ENCODE results near the gene EGFL8. TPM values are rescaled to one million over a fixed set of nuclear protein-coding genes. Genes with fewer than 3 reads are reported as not detected.

The EGFL8 gene
- 10 to 100 TPM; 24.0 to 44.4 (median 24.3) TPM for polyA plus RNA-seq (ENCODE audit: insufficient read length in 3 of 3)
- long read RNA-seq, donor 1: 0 reads
- long read RNA-seq, donor 2, partial matches to known transcripts: 0 of 2 reads
- long read RNA-seq, donor 2, other reads (novel, unspliced or antisense): 0 of 2 reads
- long read RNA-seq, donor 3: 0 reads
- long read RNA-seq, donor 4, partial matches to known transcripts: 10 of 16 reads
- long read RNA-seq, donor 4, other reads (novel, unspliced or antisense): 0 of 16 reads
- long read RNA-seq, donor 5: 0 reads
- long read RNA-seq, donor 6, partial matches to known transcripts: 0 of 3 reads
- long read RNA-seq, donor 6, other reads (novel, unspliced or antisense): 0 of 3 reads
- long read RNA-seq, donor 7, partial matches to known transcripts: 0 of 5 reads
- long read RNA-seq, donor 7, other reads (novel, unspliced or antisense): 0 of 5 reads
- long read RNA-seq, donor 8: 0 reads
- long read RNA-seq, donor 9, partial matches to known transcripts: 0 of 1 reads
- long read RNA-seq, donor 9, other reads (novel, unspliced or antisense): 0 of 1 reads
- long read RNA-seq, donor 10, partial matches to known transcripts: 0 of 2 reads
- long read RNA-seq, donor 10, other reads (novel, unspliced or antisense): 0 of 2 reads
- long read RNA-seq, donor 11: 0 reads
- long read RNA-seq, donor 12, partial matches to known transcripts: 0 of 1 reads
- long read RNA-seq, donor 12, other reads (novel, unspliced or antisense): 0 of 1 reads
- long read RNA-seq, donor 13: 0 reads
- long read RNA-seq, donor 14: 0 reads
- long read RNA-seq, donor 15: 0 reads
- long read RNA-seq, donor 16, transcript EGFL8-222 (6 exons, 2,441 nt): major isoform, 6 of 9 reads
- long read RNA-seq, donor 16, partial matches to known transcripts: 0 of 9 reads
- long read RNA-seq, donor 16, other reads (novel, unspliced or antisense): 0 of 9 reads

- DNase-seq (ENCODE audit: extremely low read depth in 1 of 11, low read depth in 9 of 11, low spot score in 4 of 11): no peak
Measured at GRCh38 chr6:32164295-32164694, at the start of gene EGFL8. Gene EGFL8, plus strand, starts transcription at chr6:32164595. Its CDS starts 1,571 bp downstream, at chr6:32166166.

DNA sequence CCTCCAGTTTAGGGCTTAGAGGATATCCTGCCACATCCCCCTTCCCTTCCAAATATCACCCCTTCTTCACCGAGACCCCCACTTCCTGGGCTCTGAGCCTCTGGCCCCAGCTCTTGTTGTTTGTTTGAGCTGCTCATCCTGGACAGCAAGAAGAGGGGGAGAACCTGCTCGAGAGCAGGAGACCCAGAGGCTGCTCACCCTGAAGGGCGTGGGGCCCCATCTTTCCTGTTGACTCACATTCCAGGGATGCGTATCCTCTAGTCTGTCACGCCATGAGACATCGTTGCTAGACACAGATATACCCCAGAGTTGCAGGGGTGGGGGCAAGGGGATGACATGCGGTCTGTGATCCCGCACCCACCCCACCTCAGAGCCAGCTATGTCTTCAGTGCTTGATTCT lies 49.6 kb upstream of the EGFL8 start:
- DNase-seq (ENCODE audit: extremely low read depth in 1 of 11, low read depth in 9 of 11, low spot score in 4 of 11): no peak

- no peak for DNase-seq (ENCODE audit: extremely low read depth in 1 of 11, low read depth in 9 of 11, low spot score in 4 of 11)
Measured at GRCh38 chr6:32115623-32116022, 48.8 kb upstream of the EGFL8 start.

GRCh38 chr6:32116674-32117073 lies 47.7 kb upstream of the EGFL8 start:
- DNase-seq (ENCODE audit: extremely low read depth in 1 of 11, low read depth in 9 of 11, low spot score in 4 of 11): no peak

DNA sequence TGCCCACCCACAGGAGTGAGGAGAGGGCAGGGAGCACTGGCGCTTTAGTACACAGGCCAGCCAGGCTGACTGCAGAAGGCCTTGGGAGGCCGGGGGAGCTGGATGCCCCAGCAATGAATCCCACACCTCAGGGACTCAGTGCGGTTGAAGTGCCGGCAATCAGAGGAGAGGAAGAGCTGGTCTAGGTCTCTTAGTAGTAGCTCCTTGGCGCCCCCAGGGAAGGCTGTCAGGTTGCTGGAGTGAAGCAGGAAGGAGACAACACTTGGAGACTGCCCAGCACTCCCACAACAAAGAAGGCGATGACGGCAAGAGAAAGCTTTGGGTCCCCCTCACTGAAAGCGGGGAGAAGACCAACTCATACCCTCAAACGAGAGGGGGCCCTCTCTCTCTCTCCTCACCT lies 46.9 kb upstream of the EGFL8 start:
- no peak for DNase-seq (ENCODE audit: extremely low read depth in 1 of 11, low read depth in 9 of 11, low spot score in 4 of 11)

DNA sequence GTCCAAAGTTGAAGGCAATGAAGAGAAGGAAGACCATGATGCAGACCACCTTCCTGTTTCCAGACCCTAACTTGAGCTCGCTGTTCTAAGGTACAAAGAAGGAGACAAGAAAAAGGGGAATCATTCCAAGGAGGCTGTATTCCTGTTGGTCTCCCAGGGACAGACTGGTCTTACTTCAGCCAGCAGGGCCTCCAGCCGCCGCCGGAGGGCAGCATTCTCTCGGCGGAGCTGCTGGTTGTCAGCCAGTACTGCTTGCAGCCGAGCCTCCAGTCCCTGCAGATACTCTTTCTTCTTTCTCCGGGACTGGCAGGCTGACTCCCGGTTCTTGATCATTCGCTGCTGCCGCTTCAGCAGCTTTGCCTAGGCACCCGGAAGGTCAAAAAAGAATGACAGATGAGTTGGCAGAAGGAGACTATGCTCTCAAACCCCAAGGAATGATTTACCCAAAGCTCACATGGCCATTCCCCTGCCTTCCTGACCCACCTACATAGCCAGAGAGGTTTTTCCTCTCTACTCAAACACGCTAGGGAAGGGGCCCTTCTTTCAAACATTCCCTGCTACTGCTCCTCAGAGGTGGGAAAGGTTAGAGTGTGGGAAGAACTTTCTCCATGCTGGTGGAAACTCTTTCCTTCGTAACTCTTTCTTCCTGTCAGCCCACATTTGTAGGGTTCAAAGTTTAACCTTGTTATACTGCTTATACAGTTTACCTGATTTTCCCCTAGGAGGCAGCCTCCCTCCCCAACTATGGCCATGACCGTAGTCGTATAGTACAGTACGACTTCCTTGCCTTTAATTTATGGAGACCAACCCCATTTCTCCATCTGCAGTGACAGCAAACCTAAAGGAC lies 45.4 kb upstream of the EGFL8 start:
- DNase-seq (ENCODE audit: extremely low read depth in 1 of 11, low read depth in 9 of 11, low spot score in 4 of 11): peak in 9 of 11 donors; percentile 64 to 80 (median 72)

DNA sequence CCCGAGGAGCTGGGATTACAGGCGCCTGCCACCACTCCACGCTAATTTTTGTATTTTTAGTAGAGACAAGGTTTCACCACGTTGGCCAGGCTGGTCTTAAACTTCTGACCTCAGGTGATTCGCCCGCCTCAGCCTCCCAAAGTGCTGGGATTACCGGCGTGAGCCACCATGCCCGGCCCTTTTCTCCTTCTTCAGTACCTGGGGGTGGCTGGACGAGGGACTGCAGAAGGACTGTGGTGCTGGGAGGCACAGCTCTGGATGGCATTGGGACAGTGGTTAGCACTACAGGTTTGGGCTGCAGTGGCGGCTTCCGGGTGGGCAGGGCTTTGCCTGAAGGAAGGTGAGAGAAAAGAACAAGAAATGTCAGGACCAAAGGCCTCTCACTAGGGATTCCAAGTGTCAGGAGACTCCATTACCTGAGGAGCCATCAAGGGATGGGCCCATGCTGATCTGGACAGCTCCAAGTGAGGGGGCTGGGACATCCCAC lies 43.8 kb upstream of the EGFL8 start:
- no peak for DNase-seq (ENCODE audit: extremely low read depth in 1 of 11, low read depth in 9 of 11, low spot score in 4 of 11)

DNA sequence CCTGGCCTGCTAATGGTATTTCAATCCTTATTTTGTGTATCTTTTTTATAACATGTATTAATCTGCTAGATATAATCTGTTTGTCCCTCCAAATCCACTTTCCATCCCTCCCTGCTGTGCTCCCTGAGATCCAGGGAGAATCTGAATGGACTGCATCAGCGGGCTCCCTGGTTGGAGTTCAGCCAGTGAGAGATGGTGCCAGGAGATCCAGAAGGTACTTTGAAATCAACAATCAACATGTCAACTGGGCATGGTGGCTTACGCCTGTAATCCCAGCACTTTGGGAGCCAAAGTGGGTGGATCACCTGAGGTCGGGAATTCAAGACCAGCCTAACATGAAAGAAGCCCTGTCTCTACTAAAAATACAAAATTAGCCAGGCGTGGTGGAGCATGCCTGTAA lies 40.7 kb upstream of the EGFL8 start:
- DNase-seq (ENCODE audit: extremely low read depth in 1 of 11, low read depth in 9 of 11, low spot score in 4 of 11): no peak

- no peak for DNase-seq (ENCODE audit: extremely low read depth in 1 of 11, low read depth in 9 of 11, low spot score in 4 of 11)
Measured at GRCh38 chr6:32126880-32127279, 37.5 kb upstream of the EGFL8 start.

DNA sequence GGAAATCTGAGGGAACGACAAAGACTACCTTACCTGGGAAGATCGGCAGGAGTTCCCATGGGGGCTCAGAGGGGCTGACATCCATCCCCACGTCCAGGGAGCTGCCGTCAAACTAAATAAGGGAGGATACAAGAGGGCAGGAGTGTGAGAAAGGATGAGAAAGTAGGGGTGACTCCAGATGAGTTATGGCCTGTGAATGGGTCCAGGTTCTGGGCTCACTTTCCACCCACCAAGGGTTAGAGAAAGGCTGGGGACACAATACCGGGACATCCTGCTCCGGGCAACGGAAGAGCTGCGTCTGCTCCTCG lies 37.0 kb upstream of the EGFL8 start:
- no peak for DNase-seq (ENCODE audit: extremely low read depth in 1 of 11, low read depth in 9 of 11, low spot score in 4 of 11)

DNA sequence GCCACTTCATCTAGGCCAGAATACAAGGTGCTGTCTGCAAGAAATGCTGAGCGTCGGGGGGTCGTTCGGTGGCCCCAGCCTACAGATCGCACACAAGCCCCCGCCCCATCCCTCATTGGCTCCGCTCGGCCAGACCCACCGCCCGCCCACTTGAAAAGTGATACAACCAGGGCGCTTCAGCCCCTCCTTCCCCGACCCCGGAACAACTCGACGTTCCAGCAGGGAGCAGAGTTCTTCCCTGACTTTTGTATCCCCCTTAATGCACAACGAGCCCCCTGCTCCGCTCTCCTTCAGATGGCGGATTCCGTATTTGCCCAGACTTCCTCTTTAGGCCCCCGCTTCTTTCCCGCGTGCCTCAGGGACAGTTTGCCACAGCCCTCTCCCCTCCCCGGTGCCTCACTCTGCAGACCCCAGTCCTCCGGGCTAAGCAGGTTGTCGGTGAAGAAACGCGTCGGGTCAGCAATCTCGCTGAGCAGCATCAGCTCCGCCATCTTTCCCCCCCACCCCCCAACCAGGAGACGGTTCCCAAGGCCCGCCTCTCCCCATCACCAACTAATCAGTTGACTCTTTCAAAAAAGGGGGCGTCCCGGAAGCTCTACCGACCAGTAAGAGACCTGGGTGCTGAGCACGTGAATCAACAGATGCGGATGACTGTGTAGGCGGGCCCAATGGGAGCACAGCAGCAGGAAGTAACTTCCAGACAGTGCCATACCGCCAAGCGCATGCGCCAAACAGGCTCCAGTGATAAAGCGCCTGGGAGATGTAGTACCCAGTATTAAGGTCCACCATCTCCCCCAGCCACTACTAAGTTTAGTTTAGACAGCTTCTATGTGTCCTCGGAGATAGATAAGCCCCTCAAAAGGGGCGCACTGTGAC lies 36.4 kb upstream of the EGFL8 start, which contains the start of gene ATF6B:
Gene ATF6B, minus strand, starts transcription at position 530 of the 876 bp plus-strand sequence. Its CDS starts 39 bp downstream, at position 491.
- peak; percentile 89 to 100 (median 98) for DNase-seq (ENCODE audit: extremely low read depth in 1 of 11, low read depth in 9 of 11, low spot score in 4 of 11)

GRCh38 chr6:32128751-32129296 lies 35.6 kb upstream of the EGFL8 start:
- no peak for DNase-seq (ENCODE audit: extremely low read depth in 1 of 11, low read depth in 9 of 11, low spot score in 4 of 11)

GRCh38 chr6:32129297-32130088 lies 34.9 kb upstream of the EGFL8 start:
- DNase-seq (ENCODE audit: extremely low read depth in 1 of 11, low read depth in 9 of 11, low spot score in 4 of 11): no peak

DNA sequence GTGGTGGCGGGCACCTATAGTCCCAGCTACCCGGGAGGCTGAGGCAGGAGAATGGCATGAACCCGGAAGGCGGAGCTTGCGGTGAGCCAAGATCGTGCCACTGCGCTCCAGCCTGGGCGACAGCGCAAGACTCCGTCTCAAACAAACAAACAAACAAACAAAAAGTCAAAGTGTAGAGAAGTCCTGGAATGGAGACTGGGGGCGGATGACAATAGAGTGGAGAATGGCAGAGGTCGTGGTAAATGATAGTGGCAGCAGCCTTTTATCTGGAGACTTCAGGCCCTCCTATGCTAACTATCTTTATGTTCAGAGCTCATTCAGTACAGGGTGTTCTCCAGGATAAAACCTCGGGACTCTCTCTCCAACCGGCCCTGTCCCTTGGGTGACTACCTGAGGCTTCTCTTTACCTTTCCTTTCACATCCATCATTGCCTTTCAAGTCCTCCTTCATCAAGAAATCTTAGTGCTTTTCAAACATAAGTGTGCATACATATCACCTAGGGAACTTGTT lies 32.9 kb upstream of the EGFL8 start:
- DNase-seq (ENCODE audit: extremely low read depth in 1 of 11, low read depth in 9 of 11, low spot score in 4 of 11): no peak

- no peak for DNase-seq (ENCODE audit: extremely low read depth in 1 of 11, low read depth in 9 of 11, low spot score in 4 of 11)
Measured at GRCh38 chr6:32132110-32132509, 32.3 kb upstream of the EGFL8 start.

DNA sequence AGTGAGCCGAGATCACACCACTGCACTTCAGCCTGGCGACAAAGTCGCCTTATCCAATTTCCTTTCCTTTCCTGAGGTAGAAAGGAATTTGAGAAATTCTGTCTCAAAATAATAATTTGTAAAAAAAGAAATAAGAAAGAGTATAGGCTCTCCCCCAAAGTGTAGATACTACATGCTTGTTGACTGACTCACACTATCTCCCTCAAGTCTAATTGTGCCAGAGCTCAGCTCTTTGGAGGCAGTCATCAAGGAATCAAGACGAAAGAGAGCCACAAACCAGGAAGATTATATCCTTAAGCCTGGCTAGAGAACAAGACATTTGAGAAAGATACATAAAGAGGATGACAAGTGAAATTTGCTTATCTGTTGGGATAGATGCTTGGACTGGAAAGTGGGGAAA lies 30.6 kb upstream of the EGFL8 start:
- no peak for DNase-seq (ENCODE audit: extremely low read depth in 1 of 11, low read depth in 9 of 11, low spot score in 4 of 11)

GRCh38 chr6:32137454-32137853 lies 26.9 kb upstream of the EGFL8 start:
- no peak for DNase-seq (ENCODE audit: extremely low read depth in 1 of 11, low read depth in 9 of 11, low spot score in 4 of 11)
